Peyer's patch (tissue), 4 donors: ENCODE measurements around the gene MRPL39. TPM values are rescaled to one million over a fixed set of nuclear protein-coding genes. Genes with fewer than 3 reads are reported as not detected.

Experiments
- DNase-seq, 3 donors: peaks; one replicate each; pipeline ENCODE4 v3.0.0-alpha.2; 2017 to 2019
- H3K27ac ChIP-seq, 4 donors: fragments of 200-600 bp; sonication (generic); one replicate each; pipeline ENCODE4 v1.5.1; 2016 to 2019
- H3K27me3 ChIP-seq, 2 donors: fragments of 200-600 bp; sonication (generic); one replicate each; pipeline ENCODE4 v1.5.1; 2019
- H3K36me3 ChIP-seq, 3 donors: fragments of 200-600 bp; sonication (generic); one replicate each; pipeline ENCODE4 v1.5.1; 2016 to 2019
- H3K4me1 ChIP-seq, 4 donors: fragments of 200-600 bp; sonication (generic); one replicate each; pipeline ENCODE4 v1.5.1; 2016 to 2019
- H3K4me3 ChIP-seq, 4 donors: fragments of 200-600 bp; sonication (generic); 1 replicate in 3 of 4; 2 replicates in 1 of 4; pipeline ENCODE4 v1.5.1; 2016 to 2019; ENCODE audit warnings: mild to moderate bottlenecking in 1 of 4
- H3K9me3 ChIP-seq, 4 donors: fragments of 200-600 bp; sonication (generic); one replicate each; pipeline ENCODE4 v1.5.1; 2016 to 2019; ENCODE audit warnings: mild to moderate bottlenecking in 1 of 4
- CTCF ChIP-seq, 6 experiments: fragments of 450-650 bp in 4 of 6; fragments of 200-600 bp in 2 of 6; sonication (generic) in 1 of 6; IDR thresholded peaks; one replicate each; pipeline ENCODE4 v1.5.1; 2017 to 2019; ENCODE audit warnings: antibody characterized with exemption in 6 of 6, mild to moderate bottlenecking in 3 of 6, moderate library complexity in 1 of 6
- POLR2A ChIP-seq, 2 donors: fragments of 450-650 bp; IDR thresholded peaks; one replicate each; pipeline ENCODE4 v1.5.1; 2017; ENCODE audit warnings: antibody characterized with exemption in 2 of 2, mild to moderate bottlenecking in 2 of 2, moderate library complexity in 2 of 2
- total RNA-seq, 4 donors: library from RNA; depleted of rRNA; stranded (reverse); fragments of >200 nt; gene quantifications; one replicate each; pipeline ENCODE4 v1.1.0, GENCODE V29; 2016

The MRPL39 gene
- total RNA-seq, 4 donors from 2014 or later, result 5.3 to 18.2 (median 16.1) TPM

DNA sequence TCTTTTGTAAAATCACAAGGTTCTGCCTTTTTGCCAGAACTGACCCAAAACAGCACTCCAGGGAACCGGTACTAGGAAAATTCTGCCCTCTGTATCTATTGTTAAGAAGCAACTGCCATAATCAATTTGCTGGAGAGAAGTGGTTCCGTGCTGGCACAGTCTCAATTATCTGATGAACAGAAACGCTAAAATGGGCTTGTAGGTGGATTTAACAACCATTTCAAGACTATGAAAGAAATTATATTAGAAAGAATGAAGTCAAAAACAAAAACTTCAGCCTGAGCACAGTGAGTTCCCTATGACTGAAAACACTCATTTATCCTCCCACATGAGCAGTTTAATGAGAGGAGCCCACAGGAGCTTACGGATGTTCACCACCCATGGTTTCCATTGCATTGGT is 36.2 kb upstream of the MRPL39 start:
- no peaks in the 10 kb centered on the region for H3K9me3 ChIP-seq
- H3K36me3 ChIP-seq, result no peaks in the 10 kb centered on the region
- H3K4me3 ChIP-seq, result no peak overlapping the region
- H3K27me3 ChIP-seq, result no peaks in the 10 kb centered on the region
- H3K4me1 ChIP-seq, result peaks cover 0 to 9% (median 2%) of the 10 kb centered on the region in 4 donors
- no peak for TF ChIP-seq POLR2A (IDR thresholded peaks at IDR 0.05)
- no peak for TF ChIP-seq CTCF (IDR thresholded peaks at IDR 0.05)
- no peak for DNase-seq
- H3K27ac ChIP-seq, result no peak overlapping the region

- no peak overlapping the region for H3K27ac ChIP-seq
- H3K4me1 ChIP-seq, result peaks cover 0 to 5% (median 2%) of the 10 kb centered on the region in 4 donors
- H3K36me3 ChIP-seq, result no peaks in the 10 kb centered on the region
- H3K4me3 ChIP-seq, result peak overlapping the region in 1 of 4 donors; percentile 61
- H3K27me3 ChIP-seq, result no peaks in the 10 kb centered on the region
- no peak for DNase-seq
- H3K9me3 ChIP-seq, result no peaks in the 10 kb centered on the region
- no peak for TF ChIP-seq POLR2A (IDR thresholded peaks at IDR 0.05)
- no peak for TF ChIP-seq CTCF (IDR thresholded peaks at IDR 0.05)
These were observed 33.6 kb upstream of the MRPL39 start for GRCh38 chr21:25640943-25641292.

DNA sequence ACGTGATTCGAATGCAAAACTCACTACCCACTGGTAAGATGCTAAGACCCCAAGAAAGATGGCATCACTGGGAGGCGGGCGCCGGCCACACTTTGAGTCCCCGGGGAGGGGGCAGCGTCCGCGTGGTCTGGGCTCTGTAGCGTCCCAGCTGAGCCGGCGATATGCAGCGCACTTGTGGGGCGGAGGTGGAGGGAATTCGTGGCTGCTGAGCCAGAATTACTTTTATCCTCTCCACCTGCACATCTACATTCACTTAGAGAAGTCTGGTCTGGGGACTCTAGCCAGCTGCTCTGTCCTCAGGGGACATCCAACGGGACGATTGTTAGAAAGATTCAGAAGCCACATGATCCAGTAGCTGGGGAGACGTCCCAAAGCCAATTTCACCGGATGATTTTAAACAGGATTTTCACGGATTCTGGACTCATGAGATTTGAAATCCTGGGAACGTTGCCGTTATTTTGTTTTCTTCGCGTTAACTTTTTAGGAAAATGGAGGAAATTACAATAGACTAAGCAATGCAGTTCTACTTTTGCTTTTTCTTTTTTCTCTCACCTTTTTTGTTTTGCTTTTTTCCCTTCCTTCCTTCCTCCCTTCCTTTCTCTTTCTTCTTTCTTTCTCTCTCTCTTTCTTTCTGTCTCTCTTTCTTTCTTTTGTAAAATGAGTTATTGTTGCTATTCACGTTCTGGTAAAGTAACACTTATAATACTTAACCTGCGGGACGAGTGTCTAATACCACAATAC is 33.1 kb upstream of the MRPL39 start:
- DNase-seq, result peak in 2 of 3 donors; percentile 31 to 47
- no peak for TF ChIP-seq CTCF (IDR thresholded peaks at IDR 0.05)
- TF ChIP-seq POLR2A (IDR thresholded peaks at IDR 0.05), result no peak
- H3K36me3 ChIP-seq, result no peaks in the 10 kb centered on the region
- peak overlapping the region; percentile 51 to 63 (median 60) for H3K4me3 ChIP-seq
- peak overlapping the region; percentile 45 to 80 (median 77) for H3K27ac ChIP-seq
- no peaks in the 10 kb centered on the region for H3K27me3 ChIP-seq
- peaks cover 0 to 5% (median 2%) of the 10 kb centered on the region in 4 donors for H3K4me1 ChIP-seq
- no peaks in the 10 kb centered on the region for H3K9me3 ChIP-seq

GRCh38 chr21:25639551-25640201 is 32.4 kb upstream of the MRPL39 start:
- H3K27ac ChIP-seq, result peak overlapping the region; percentile 45 to 80 (median 77)
- no peaks in the 10 kb centered on the region for H3K9me3 ChIP-seq
- H3K36me3 ChIP-seq, result no peaks in the 10 kb centered on the region
- peaks cover 0 to 5% (median 2%) of the 10 kb centered on the region in 4 donors for H3K4me1 ChIP-seq
- H3K27me3 ChIP-seq, result no peaks in the 10 kb centered on the region
- DNase-seq, result peak; percentile 50 to 73 (median 57)
- TF ChIP-seq POLR2A (IDR thresholded peaks at IDR 0.05), result no peak
- TF ChIP-seq CTCF (IDR thresholded peaks at IDR 0.05), result peak in 2 of 6 experiments; percentile 10 to 28
- peak overlapping the region; percentile 51 to 63 (median 60) for H3K4me3 ChIP-seq

DNA sequence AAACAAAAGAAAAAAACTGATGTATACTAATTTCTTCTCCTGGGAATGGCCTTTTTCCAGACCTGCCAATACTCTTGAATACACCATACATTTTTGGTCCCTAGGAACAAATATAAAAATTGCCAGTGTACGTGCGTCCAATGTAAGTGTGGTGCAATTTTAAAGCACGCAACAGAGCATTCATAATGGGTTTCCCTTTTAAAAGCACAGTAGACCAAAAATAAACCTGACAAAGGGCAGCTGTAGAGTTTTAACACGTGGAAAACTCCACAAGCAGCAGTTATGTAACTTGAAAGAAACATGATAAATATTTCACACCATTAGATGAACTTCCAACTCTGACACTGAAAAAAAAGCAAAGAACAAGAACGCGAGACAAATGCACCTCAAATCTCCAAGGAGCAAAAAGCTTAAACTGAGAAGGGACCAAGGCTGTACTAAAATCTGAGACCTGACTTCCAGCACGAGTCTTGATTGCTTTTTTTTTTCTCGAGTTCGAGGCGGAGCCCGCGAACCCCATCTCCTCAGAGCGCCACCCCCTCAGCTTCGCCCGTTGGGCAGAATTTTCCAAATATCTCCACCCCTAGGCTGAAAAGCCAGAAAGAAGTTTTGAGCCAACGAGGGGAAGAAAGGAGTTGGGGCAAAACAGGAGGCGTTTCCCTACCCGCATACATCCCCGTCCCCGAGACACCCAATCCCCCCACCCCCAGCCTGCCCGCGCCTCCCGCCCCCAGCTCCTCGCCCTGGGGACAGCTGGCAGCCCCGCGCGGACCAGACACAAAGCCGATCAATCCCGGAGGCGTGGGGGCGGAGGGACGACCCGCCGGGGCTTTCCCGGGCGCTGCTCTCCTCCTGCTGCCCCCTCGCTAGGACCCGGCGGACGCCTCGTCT is 31.6 kb upstream of the MRPL39 start, which contains the start of gene JAM2:
Gene JAM2, plus strand, starts transcription at position 599 of the 891 bp plus-strand sequence. CDS start 564 bp downstream, outside the sequence.
- H3K4me1 ChIP-seq, result peaks cover 0 to 5% (median 2%) of the 10 kb centered on the region in 4 donors
- H3K27ac ChIP-seq, result peak within 1 kb of the TSS; percentile 45 to 80 (median 77)
- no peaks in the 10 kb centered on the region for H3K9me3 ChIP-seq
- no peaks in the 10 kb centered on the region for H3K27me3 ChIP-seq
- no peaks in the 10 kb centered on the region for H3K36me3 ChIP-seq
- H3K4me3 ChIP-seq, result peak within 1 kb of the TSS; percentile 51 to 63 (median 60)
- DNase-seq, result peak in 2 of 3 donors; percentile 47 to 53
- no peak for TF ChIP-seq CTCF (IDR thresholded peaks at IDR 0.05)
